ENCODE results near the gene RUNDC3A. TPM values are rescaled to one million over a fixed set of nuclear protein-coding genes. Genes with fewer than 3 reads are reported as not detected.

The RUNDC3A gene
- total and polyA plus RNA-seq, 2 of the 13 experiments (the other 11 are each of a cell fraction or from before 2014, with no cell fraction given), result 0.25 TPM; not detected in 1

GRCh38 chr17:44279666-44280391, 28.6 kb upstream of the RUNDC3A start:
- ChIA-PET CTCF (ENCODE audit: low intra/inter-chr PET ratio, low total read pairs) (no interaction called here), POLR2A (interaction anchor here (0.6 to 1.9 kb wide), 19 partner anchors 8 to 224 kb away, joined by 3 to 13 read pairs (median 4); partner anchors contain the start of genes GPATCH8, GRN, RUNDC3A and SLC25A39)
- Histone ChIP-seq H3K4me2 (ENCODE audit: low read depth, low read length) (peak overlapping the region; percentile 78), H3K36me3 (replicated peaks in 1 of 2; ENCODE audit: control insufficient read depth in 1 of 2, insufficient read depth in 2 of 2, low read length in 2 of 2) (no peaks in the 10 kb centered on the region), H3K27ac (ENCODE audit: extremely low read length, insufficient read depth, low read length) (no peak overlapping the region), H3K4me3 (replicated peaks in 1 of 3; ENCODE audit: insufficient read depth in 1 of 3, low read depth in 2 of 3, low read length in 3 of 3) (peak overlapping the region; percentile 8 to 69 (median 41); a peak in 4 of 6 replicates), H4K20me1 (ENCODE audit: insufficient read depth, low read length) (no peaks in the 10 kb centered on the region), H3K9ac (ENCODE audit: insufficient read depth, low read depth, low read length) (peak overlapping the region; percentile 46; the same call in 1 of the 2 replicates), H3K79me2 (ENCODE audit: insufficient read depth, low read length) (no peaks in the 10 kb centered on the region), H2AFZ (ENCODE audit: low read length) (no peak overlapping the region), H3K9me3 (ENCODE audit: low read length) (no peaks in the 10 kb centered on the region), H3K4me1 (ENCODE audit: insufficient read depth, low read length) (peaks cover 18% of the 10 kb centered on the region), H3K27me3 (ENCODE audit: control insufficient read depth in 1 of 2, insufficient read depth in 2 of 2, low read length in 2 of 2) (peaks cover 0 to 28% of the 10 kb centered on the region in 2 experiments; a peak in 4 of 5 replicates)
- WGBS (ENCODE audit: low lambda C conversion rate), result 10% methylated on average over 15 of the region's 20 CpGs
- FAIRE-seq (peak; percentile 97), ATAC-seq (peak; percentile 96), DNase-seq (ENCODE audit: low spot score) (peak; percentile 86)
- in situ Hi-C loops (cut with HindIII; ENCODE audit: extremely low pct_ligation_motif_present, low pct_unique_long_range_greater_than_20kb) (no loop called here), intact Hi-C loops (cut with micrococcal nuclease; ENCODE audit: unreplicated experiment) (loop anchor here (10.0 kb wide), 1 partner anchor 45 kb away; the partner anchor contains the start of gene SLC25A39)
- BruUV-seq (replicated peaks), result no TSS peak
- peak; percentile 81 for TF ChIP-seq KAT8 (CRISPR knock-in tag; IDR thresholded peaks at IDR 0.05)
- no peak for TF ChIP-seq ZNF207 (IDR thresholded peaks at IDR 0.05; ENCODE audit: borderline replicate concordance)
- no peak for TF ChIP-seq SIX4 (CRISPR knock-in tag; IDR thresholded peaks at IDR 0.05)
- peak; percentile 72; the same call in 1 of the 2 replicates for TF ChIP-seq ZBTB7B (CRISPR knock-in tag; IDR thresholded peaks at IDR 0.05)
- no peak for TF ChIP-seq NFIC (IDR thresholded peaks at IDR 0.05; ENCODE audit: low read length)
- peak; percentile 81 for TF ChIP-seq CBFB (CRISPR knock-in tag; IDR thresholded peaks at IDR 0.05)
- TF ChIP-seq MIXL1 (CRISPR knock-in tag; IDR thresholded peaks at IDR 0.05), result 0 out of 2 replicates have a peak, but pooled peaks have one; percentile 52
- no peak for TF ChIP-seq ZNF496 (CRISPR knock-in tag; IDR thresholded peaks at IDR 0.05; ENCODE audit: insufficient replicate concordance)
- TF ChIP-seq, protein P1, sequence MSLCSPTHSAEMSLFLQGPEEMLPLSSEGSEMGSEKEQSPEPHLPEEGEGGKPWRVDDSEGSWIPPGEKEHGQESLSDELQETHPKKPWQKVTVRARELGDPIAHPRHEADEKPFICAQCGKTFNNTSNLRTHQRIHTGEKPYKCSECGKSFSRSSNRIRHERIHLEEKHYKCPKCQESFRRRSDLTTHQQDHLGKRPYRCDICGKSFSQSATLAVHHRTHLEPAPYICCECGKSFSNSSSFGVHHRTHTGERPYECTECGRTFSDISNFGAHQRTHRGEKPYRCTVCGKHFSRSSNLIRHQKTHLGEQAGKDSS (CRISPR knock-in tag; IDR thresholded peaks at IDR 0.05; ENCODE audit: borderline replicate concordance, low read depth), result peak; percentile 42; the same call in 1 of the 2 replicates
- TF ChIP-seq ZBTB40 (IDR thresholded peaks at IDR 0.05), result no peak
- TF ChIP-seq ZBTB40 (CRISPR knock-in tag; IDR thresholded peaks at IDR 0.05), result no peak
- TF ChIP-seq REXO4 (CRISPR knock-in tag; IDR thresholded peaks at IDR 0.05; ENCODE audit: borderline replicate concordance), result no peak
